Measurements from ENCODE around the gene FCRL4. TPM values are rescaled to one million over a fixed set of nuclear protein-coding genes. Genes with fewer than 3 reads are reported as not detected.

Gene FCRL4
- not detected in 2 replicates for total RNA-seq (2014; rRNA removed; shearing (Covaris generic))

GRCh38 chr1:157597959-157598667, at the start of gene FCRL4:
FCRL4 (minus strand) TSS chr1:157598085; CDS start chr1:157597944, 141 bp downstream.
- Histone ChIP-seq H3K36me3 (no peaks in the 10 kb centered on the region), H3K4me3 (no peak within 1 kb of the TSS), H3K9me3 (replicated peaks) (no peaks in the 10 kb centered on the region), H3K4me1 (no peaks in the 10 kb centered on the region), H3K27ac (no peak within 1 kb of the TSS), H3K27me3 (peaks cover 3% of the 10 kb centered on the region; the same call in 1 of the 2 replicates)
- DNase-seq = no peak

- H3K9me3 ChIP-seq (replicated peaks) = no peaks in the 10 kb centered on the region
- H3K27me3 ChIP-seq = no peaks in the 10 kb centered on the region
- H3K4me1 ChIP-seq = no peaks in the 10 kb centered on the region
- no peak overlapping the region for H3K4me3 ChIP-seq
- H3K27ac ChIP-seq = no peak overlapping the region
- DNase-seq = no peak
- H3K36me3 ChIP-seq = no peaks in the 10 kb centered on the region
These were observed 48.3 kb upstream of the FCRL4 start for GRCh38 chr1:157646144-157646543.

GRCh38 chr1:157641177-157641576, 43.3 kb upstream of the FCRL4 start:
- DNase-seq = no peak
- H3K27me3 ChIP-seq = no peaks in the 10 kb centered on the region

GRCh38 chr1:157639800-157640199, 41.9 kb upstream of the FCRL4 start:
- Histone ChIP-seq H3K9me3 (replicated peaks) (no peaks in the 10 kb centered on the region), H3K4me1 (no peaks in the 10 kb centered on the region), H3K36me3 (no peaks in the 10 kb centered on the region), H3K27ac (no peak overlapping the region), H3K27me3 (no peaks in the 10 kb centered on the region), H3K4me3 (no peak overlapping the region)
- no peak for DNase-seq

More at GRCh38 chr1:157641177-157641576, 43.3 kb upstream of the FCRL4 start:
- H3K27ac ChIP-seq = no peak overlapping the region
- no peak overlapping the region for H3K4me3 ChIP-seq
- H3K9me3 ChIP-seq (replicated peaks) = no peaks in the 10 kb centered on the region
- no peaks in the 10 kb centered on the region for H3K36me3 ChIP-seq
- H3K4me1 ChIP-seq = no peaks in the 10 kb centered on the region

- no peaks in the 10 kb centered on the region for H3K4me1 ChIP-seq
- no peaks in the 10 kb centered on the region for H3K27me3 ChIP-seq
- H3K9me3 ChIP-seq (replicated peaks) = no peaks in the 10 kb centered on the region
- H3K4me3 ChIP-seq = no peak overlapping the region
- H3K36me3 ChIP-seq = no peaks in the 10 kb centered on the region
- no peak for DNase-seq
- H3K27ac ChIP-seq = no peak overlapping the region
These were observed 30.9 kb upstream of the FCRL4 start for GRCh38 chr1:157628773-157629172.

- H3K36me3 ChIP-seq = no peaks in the 10 kb centered on the region
- H3K4me3 ChIP-seq = no peak overlapping the region
- no peaks in the 10 kb centered on the region for H3K9me3 ChIP-seq (replicated peaks)
- peak in 1 of 2 experiments; percentile 19 for DNase-seq
- H3K27ac ChIP-seq = no peak overlapping the region
- no peaks in the 10 kb centered on the region for H3K27me3 ChIP-seq
- no peaks in the 10 kb centered on the region for H3K4me1 ChIP-seq
These were observed 28.2 kb upstream of the FCRL4 start for GRCh38 chr1:157626099-157626498.

- no peaks in the 10 kb centered on the region for H3K27me3 ChIP-seq
- no peak for DNase-seq
- H3K4me1 ChIP-seq = no peaks in the 10 kb centered on the region
- no peaks in the 10 kb centered on the region for H3K9me3 ChIP-seq (replicated peaks)
- H3K4me3 ChIP-seq = no peak overlapping the region
- H3K36me3 ChIP-seq = no peaks in the 10 kb centered on the region
- H3K27ac ChIP-seq = no peak overlapping the region
These were observed 26.6 kb upstream of the FCRL4 start for GRCh38 chr1:157624471-157624870.

GRCh38 chr1:157622471-157622870, 24.6 kb upstream of the FCRL4 start:
- no peak for DNase-seq
- Histone ChIP-seq H3K9me3 (replicated peaks) (no peaks in the 10 kb centered on the region), H3K27ac (no peak overlapping the region), H3K27me3 (no peaks in the 10 kb centered on the region), H3K4me1 (no peaks in the 10 kb centered on the region), H3K36me3 (no peaks in the 10 kb centered on the region), H3K4me3 (no peak overlapping the region)

GRCh38 chr1:157618190-157618589, 20.3 kb upstream of the FCRL4 start:
- no peaks in the 10 kb centered on the region for H3K9me3 ChIP-seq (replicated peaks)
- H3K4me1 ChIP-seq = no peaks in the 10 kb centered on the region
- no peak overlapping the region for H3K4me3 ChIP-seq
- no peak overlapping the region for H3K27ac ChIP-seq
- DNase-seq = no peak
- H3K27me3 ChIP-seq = no peaks in the 10 kb centered on the region
- H3K36me3 ChIP-seq = no peaks in the 10 kb centered on the region

- Histone ChIP-seq H3K27ac (no peak overlapping the region), H3K4me3 (no peak overlapping the region), H3K36me3 (no peaks in the 10 kb centered on the region), H3K27me3 (peaks cover 3% of the 10 kb centered on the region; the same call in 1 of the 2 replicates), H3K9me3 (replicated peaks) (no peaks in the 10 kb centered on the region), H3K4me1 (no peaks in the 10 kb centered on the region)
- no peak for DNase-seq
These were observed 2.4 kb upstream of the FCRL4 start for GRCh38 chr1:157600236-157600635.

GRCh38 chr1:157596384-157596783, 1.5 kb downstream of the FCRL4 start:
- Histone ChIP-seq H3K4me3 (no peak overlapping the region), H3K27me3 (no peaks in the 10 kb centered on the region), H3K4me1 (no peaks in the 10 kb centered on the region), H3K36me3 (no peaks in the 10 kb centered on the region), H3K9me3 (replicated peaks) (no peaks in the 10 kb centered on the region), H3K27ac (no peak overlapping the region)
- DNase-seq = no peak

- no peaks in the 10 kb centered on the region for H3K36me3 ChIP-seq
- H3K4me1 ChIP-seq = no peaks in the 10 kb centered on the region
- H3K4me3 ChIP-seq = no peak overlapping the region
- no peak for DNase-seq
- H3K27me3 ChIP-seq = no peaks in the 10 kb centered on the region
- H3K9me3 ChIP-seq (replicated peaks) = no peaks in the 10 kb centered on the region
- no peak overlapping the region for H3K27ac ChIP-seq
These were observed 2.5 kb downstream of the FCRL4 start for GRCh38 chr1:157595356-157595755.

- Histone ChIP-seq H3K27ac (no peak overlapping the region), H3K4me1 (no peaks in the 10 kb centered on the region), H3K27me3 (no peaks in the 10 kb centered on the region), H3K4me3 (no peak overlapping the region), H3K36me3 (no peaks in the 10 kb centered on the region), H3K9me3 (replicated peaks) (no peaks in the 10 kb centered on the region)
- no peak for DNase-seq
These were observed 11.9 kb downstream of the FCRL4 start for GRCh38 chr1:157585984-157586383.

GRCh38 chr1:157584503-157584902, 13.4 kb downstream of the FCRL4 start:
- H3K27me3 ChIP-seq = no peaks in the 10 kb centered on the region
- no peaks in the 10 kb centered on the region for H3K4me1 ChIP-seq
- no peaks in the 10 kb centered on the region for H3K36me3 ChIP-seq
- no peaks in the 10 kb centered on the region for H3K9me3 ChIP-seq (replicated peaks)
- no peak for DNase-seq
- H3K27ac ChIP-seq = no peak overlapping the region
- no peak overlapping the region for H3K4me3 ChIP-seq

GRCh38 chr1:157580828-157581210, 17.1 kb downstream of the FCRL4 start:
- DNase-seq = no peak
- Histone ChIP-seq H3K36me3 (no peaks in the 10 kb centered on the region), H3K27ac (no peak overlapping the region), H3K27me3 (no peaks in the 10 kb centered on the region; the same call in 1 of the 2 replicates), H3K9me3 (replicated peaks) (no peaks in the 10 kb centered on the region), H3K4me1 (no peaks in the 10 kb centered on the region), H3K4me3 (no peak overlapping the region)

Measured in SJCRH30 (cell line).